GM04504 (cell line): ENCODE measurements around the gene ABCC4.

Experiments
- DNase-seq: peaks from one replicate; pipeline ENCODE4 v3.0.0-alpha.2; 2012; ENCODE audit warnings: low read depth

The ABCC4 gene

DNA sequence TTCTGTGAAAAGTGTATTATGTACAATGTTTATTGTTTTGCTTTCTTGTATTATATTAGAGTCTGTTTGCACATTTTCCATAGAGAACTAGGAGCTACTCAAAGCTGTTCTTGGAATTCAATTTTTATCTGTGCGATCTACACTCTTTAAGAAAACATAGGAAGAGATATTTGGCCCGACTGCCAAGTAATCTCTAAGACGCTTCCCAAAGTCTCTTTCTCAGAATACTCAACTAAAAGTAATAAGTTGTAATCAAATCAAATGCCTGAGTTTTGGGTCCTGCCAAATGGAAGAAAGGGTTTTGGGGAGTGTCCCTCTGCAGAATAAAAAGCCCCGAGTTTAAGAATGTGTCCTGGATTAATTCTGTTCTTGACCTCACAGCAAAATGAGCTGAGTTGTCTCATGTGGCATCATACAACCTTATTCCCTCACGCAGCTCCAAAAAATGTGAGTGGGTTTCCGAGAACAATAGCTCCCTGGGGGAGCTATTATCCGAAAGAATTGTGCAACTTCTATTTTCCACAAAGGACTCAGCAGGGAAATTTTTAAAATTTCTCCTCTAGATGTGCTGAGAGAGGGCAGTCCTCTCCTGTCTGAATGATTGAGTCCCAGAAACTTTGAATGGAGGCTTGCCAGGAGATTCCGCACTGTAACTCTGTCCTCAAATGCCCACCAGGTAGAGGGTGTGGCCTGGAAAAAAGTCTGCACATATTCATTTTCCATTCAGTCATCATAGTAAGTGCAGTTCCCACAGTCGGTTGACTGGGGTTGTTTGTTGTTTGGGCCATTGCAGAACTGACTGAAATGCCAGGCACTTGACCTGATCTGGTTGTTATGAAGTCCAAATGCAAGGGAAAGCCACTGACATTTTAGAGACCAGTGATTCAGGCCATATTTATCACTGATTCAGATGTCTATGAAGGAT is 309.0 kb downstream of the ABCC4 start:
- no peak for DNase-seq

DNA sequence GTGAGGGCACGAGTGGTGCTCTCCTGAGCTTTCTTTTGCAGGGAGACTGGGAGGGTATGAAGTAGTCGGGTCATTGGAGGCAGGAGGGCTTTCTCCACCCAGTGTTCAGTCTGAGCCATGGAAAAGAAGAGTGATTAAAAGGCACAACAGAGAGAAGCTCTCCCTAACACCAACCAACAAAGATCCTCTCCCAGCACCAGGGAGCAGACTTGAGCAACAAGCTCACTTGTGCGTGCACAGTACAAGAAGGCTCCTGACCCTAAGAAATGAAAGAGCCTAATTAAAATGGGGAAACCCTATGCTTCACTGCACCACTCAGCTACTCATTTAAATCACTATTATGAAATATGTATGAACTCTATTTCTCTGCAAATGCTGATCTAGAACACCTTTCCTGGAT is 312.6 kb downstream of the ABCC4 start:
- DNase-seq, result no peak

DNA sequence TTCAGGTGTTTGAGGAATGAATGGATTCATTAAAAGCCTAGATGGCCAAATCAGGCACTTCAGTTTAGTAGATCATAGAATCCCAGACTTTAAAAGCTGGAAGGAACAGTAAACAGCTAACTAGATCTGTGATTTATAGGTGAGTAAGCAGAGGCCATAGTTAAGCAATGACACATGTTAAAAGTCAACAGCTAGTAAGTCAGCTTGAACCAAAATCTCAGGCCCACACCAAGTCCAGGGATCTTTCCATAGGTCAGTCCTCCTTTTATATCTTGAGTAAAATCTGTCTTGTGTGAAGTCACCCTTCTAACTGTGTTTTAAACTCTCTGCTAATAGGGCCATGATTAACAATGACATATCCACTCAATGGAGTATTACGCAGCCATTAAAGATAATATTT is 313.4 kb downstream of the ABCC4 start:
- DNase-seq, result no peak

DNA sequence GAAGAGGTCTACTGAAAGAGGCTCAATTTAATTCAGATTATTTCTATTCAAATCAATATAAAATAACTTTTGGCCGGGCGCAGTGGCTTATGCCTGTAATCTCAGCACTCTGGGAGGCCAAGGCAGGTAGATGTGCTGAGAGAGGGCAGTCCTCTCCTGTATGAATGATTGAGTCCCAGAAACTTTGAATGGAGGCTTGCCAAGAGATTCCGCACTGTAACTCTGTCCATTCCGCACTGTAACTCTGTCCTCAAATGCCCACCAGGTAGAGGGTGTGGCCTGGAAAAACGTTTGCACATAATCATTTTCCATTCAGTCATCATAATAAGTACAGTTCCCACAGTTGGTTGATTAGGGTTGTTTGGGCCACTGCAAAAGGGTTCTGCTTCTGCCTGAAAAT is 314.2 kb downstream of the ABCC4 start:
- no peak for DNase-seq

DNA sequence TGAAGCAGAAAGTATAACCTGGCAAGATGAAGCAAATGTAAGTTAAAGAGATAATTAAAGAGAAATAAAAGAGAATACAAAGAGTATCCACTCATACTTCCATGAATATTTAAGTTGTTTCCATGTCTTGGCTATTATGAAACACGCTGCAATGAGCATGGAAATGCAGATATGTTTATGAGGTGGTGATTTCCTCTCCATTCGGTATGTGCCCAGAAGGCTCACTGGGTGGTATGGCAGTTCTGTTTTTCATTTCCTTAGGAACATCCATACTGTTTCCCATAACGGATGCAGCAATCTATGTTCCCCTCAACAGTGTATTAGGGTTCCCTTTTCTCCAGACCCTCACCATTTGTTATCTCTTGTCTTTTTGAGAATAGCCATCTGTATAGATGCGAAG is 316.3 kb downstream of the ABCC4 start:
- no peak for DNase-seq

DNA sequence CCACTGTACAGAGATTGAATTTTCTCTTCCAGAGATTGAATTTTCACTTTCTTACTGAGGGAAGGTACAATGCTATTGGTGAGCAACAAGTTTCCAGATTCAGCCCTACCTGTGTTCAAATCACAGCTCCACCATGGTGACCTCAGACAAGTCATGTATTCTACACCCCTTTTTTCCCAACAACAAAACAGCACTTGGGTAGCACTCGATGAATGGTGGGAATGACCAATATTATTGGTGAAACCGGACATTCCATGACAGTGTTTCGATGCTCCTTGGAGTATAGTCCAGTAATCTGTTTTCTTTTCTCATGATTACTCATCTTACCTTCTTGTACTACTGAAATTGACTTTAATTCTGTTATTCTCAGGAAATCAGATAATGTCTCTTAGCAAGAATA is 322.7 kb downstream of the ABCC4 start:
- DNase-seq, result no peak

DNA sequence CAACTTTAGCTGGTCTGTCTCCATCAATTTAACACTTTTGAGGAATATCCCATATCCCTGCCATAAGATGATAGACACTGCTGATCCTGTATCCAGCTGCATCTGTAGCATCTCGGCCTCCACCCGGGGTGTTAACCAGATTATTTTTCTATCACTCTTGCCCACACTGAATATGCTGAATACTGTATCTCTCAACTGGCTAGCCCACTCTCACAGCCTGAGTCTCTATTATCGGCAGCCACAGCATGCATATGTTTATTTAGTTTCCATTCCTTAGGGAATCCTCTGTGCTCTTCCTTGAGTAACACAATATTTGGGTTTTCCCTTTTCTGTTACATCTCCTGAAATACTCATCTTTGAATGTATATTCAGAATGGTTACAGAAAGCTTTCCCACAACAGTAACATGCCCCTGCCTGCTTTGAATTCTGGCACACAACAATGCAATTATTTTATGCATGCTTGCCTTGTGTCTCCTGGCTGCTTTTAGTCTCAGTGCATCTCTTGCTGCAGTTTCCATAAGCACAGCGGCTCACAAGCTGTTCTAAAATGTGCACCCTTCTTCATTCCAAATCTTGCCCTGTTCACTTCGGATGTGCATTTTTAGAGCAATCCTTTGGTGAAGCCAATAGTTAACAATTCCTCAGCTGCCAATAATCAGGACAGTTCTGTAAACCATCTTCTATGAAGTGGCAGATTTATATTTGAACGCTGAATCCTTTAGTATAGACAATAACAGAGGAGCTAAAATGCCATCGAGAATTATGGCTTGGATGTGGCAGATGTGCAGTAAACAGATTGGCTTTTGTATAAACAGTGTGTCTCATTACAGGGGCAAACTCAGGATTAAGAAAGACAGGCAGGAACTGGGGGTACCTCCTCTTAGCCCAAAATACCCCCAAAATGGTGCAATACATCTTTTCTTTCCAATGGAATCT is 327.0 kb downstream of the ABCC4 start:
- DNase-seq, result no peak

DNA sequence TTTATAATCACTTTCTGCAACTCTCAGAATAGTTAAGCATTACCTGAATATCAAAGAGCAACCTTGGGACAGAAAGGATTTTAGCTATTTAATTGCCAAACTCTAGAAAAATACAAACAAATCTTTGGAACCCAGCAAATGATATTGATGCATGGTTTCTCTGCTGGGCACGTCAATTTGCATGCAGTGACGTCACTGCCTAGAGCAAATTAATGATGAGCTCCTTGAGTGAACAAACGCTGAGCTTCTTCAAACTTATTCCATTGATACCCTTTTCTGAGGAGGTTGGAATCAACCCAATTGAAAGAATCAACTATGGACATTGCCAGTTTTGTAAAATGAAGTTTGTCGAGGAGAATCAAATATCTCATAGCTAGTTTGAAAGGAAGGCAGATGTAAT is 329.0 kb downstream of the ABCC4 start:
- no peak for DNase-seq
